H1 (cell line): Measurements from ENCODE around the gene ZNF143. TPM values are rescaled to one million over a fixed set of nuclear protein-coding genes. Genes with fewer than 3 reads are reported as not detected.

Source experiments
- CTCF ChIA-PET: fragments of 300-600 bp; sonication (Branson Sonifier 250); formaldehyde crosslinking; loops from one replicate; lab custom pipeline; 2021; ENCODE audit not compliant: partially characterized antibody; lab: Charles Lee
- POLR2A ChIA-PET: fragments of 300-600 bp; sonication (Branson Sonifier 250); formaldehyde crosslinking; loops from one replicate; lab custom pipeline; 2021; ENCODE audit warnings: inconsistent platforms; ENCODE audit not compliant: partially characterized antibody; lab: Charles Lee
- DNase-seq, 2 experiments: peaks; one replicate each; pipeline versions ENCODE4 v3.0.0 to v3.0.0-alpha.2; 2010 to 2022; ENCODE audit warnings: low spot score in 2 of 2, low read depth in 1 of 2, mixed read lengths in 1 of 2
- FAIRE-seq: peaks from 2 replicates; lab custom pipeline; 2011; peaks lifted over from hg19 to GRCh38; lab: Jason Lieb, UNC
- H2AFZ ChIP-seq: 2 replicates; pipeline ENCODE4 v1.8.1; 2012; ENCODE audit warnings: low read length, inconsistent platforms
- H2AK5ac ChIP-seq: 2 replicates; pipeline ENCODE4 v1.6.1; 2013; ENCODE audit warnings: low read depth, low read length
- H2BK120ac ChIP-seq: replicated peaks from 2 replicates; pipeline ENCODE3; 2013; ENCODE audit warnings: low read depth, low read length, inconsistent platforms
- H2BK12ac ChIP-seq: 2 replicates; pipeline ENCODE4 v1.6.1; 2013; ENCODE audit warnings: low read depth, low read length
- H2BK15ac ChIP-seq: 2 replicates; pipeline ENCODE4 v1.6.1; 2013; ENCODE audit warnings: low read length
- H2BK20ac ChIP-seq: 2 replicates; pipeline ENCODE4 v1.6.1; 2013; ENCODE audit warnings: low read length
- H2BK5ac ChIP-seq: 2 replicates; pipeline ENCODE4 v1.6.1; 2013; ENCODE audit warnings: low read depth, low read length
- H3K14ac ChIP-seq: 2 replicates; pipeline ENCODE4 v1.6.1; 2013; ENCODE audit warnings: inconsistent platforms; ENCODE audit not compliant: insufficient read length
- H3K18ac ChIP-seq: 2 replicates; pipeline ENCODE4 v1.6.1; 2013; ENCODE audit warnings: low read length; ENCODE audit errors: extremely low read depth
- H3K23ac ChIP-seq: 2 replicates; pipeline ENCODE4 v1.6.1; 2013; ENCODE audit warnings: inconsistent platforms; ENCODE audit not compliant: insufficient read length
- H3K23me2 ChIP-seq: 2 replicates; pipeline ENCODE4 v1.6.1; 2013; ENCODE audit warnings: low read depth, low read length
- H3K27ac ChIP-seq: 2 replicates; pipeline ENCODE4 v1.6.1; 2011; ENCODE audit warnings: low read depth, low read length, inconsistent platforms
- H3K27me3 ChIP-seq, 4 experiments: replicated peaks in 1 of 4; 1 replicate in 1 of 4; 2 replicates in 3 of 4; pipeline versions ENCODE4 v1.6.1 to v1.8.1; 2011 to 2013; ENCODE audit warnings: low read length in 3 of 4, mild to moderate bottlenecking in 3 of 4, inconsistent platforms in 2 of 4, mixed read lengths in 2 of 4, moderate library complexity in 1 of 4; ENCODE audit not compliant: control insufficient read depth in 3 of 4, insufficient read depth in 3 of 4; ENCODE audit errors: extremely low read depth in 1 of 4
- H3K36me3 ChIP-seq, 4 experiments: 2 replicates each; pipeline versions ENCODE4 v1.6.1 to v1.8.1; 2011 to 2013; ENCODE audit warnings: mild to moderate bottlenecking in 4 of 4, low read length in 3 of 4, moderate library complexity in 2 of 4, control low read depth in 1 of 4, inconsistent platforms in 1 of 4; ENCODE audit not compliant: insufficient read depth in 4 of 4, control insufficient read depth in 2 of 4
- H3K4ac ChIP-seq: replicated peaks from 2 replicates; pipeline ENCODE3; 2013; ENCODE audit warnings: low read length, low read depth, mixed read lengths, inconsistent platforms; ENCODE audit not compliant: insufficient read length
- H3K4me1 ChIP-seq, 4 experiments: replicated peaks in 1 of 4; 1 replicate in 1 of 4; 2 replicates in 3 of 4; pipeline versions ENCODE4 v1.6.1 to v1.8.1; 2011 to 2013; ENCODE audit warnings: low read length in 3 of 4, inconsistent platforms in 2 of 4, mixed read lengths in 1 of 4; ENCODE audit not compliant: insufficient read depth in 4 of 4, control insufficient read depth in 3 of 4
- H3K4me2 ChIP-seq, 2 experiments: 2 replicates each; pipeline versions ENCODE4 v1.6.1 to v1.8.1; 2011 to 2013; ENCODE audit warnings: low read depth in 2 of 2, low read length in 2 of 2, control low read depth in 1 of 2, inconsistent platforms in 1 of 2, mild to moderate bottlenecking in 1 of 2; ENCODE audit not compliant: insufficient read depth in 1 of 2
- H3K4me3 ChIP-seq, 4 experiments: fragments of 200-600, 300-600 bp in 1 of 4; sonication (generic), shearing (Covaris generic), sonication (Bioruptor Twin) in 1 of 4; 2 replicates each; pipeline versions ENCODE4 v1.5.1 to v1.8.1; 2011 to 2016; ENCODE audit warnings: low read length in 4 of 4, low read depth in 3 of 4, control low read depth in 2 of 4, inconsistent platforms in 2 of 4, mild to moderate bottlenecking in 2 of 4, mixed read lengths in 1 of 4, moderate library complexity in 1 of 4; ENCODE audit not compliant: insufficient read depth in 2 of 4; ENCODE audit errors: extremely low read depth in 1 of 4
- H3K56ac ChIP-seq: replicated peaks from 2 replicates; pipeline ENCODE3; 2013; ENCODE audit warnings: low read depth, mild to moderate bottlenecking, mixed read lengths, low read length, inconsistent platforms; ENCODE audit not compliant: insufficient read length
- H3K79me1 ChIP-seq: 2 replicates; pipeline ENCODE4 v1.6.1; 2013; ENCODE audit warnings: low read depth, low read length, control low read depth
- H3K79me2 ChIP-seq, 2 experiments: 2 replicates each; pipeline versions ENCODE4 v1.6.1 to v1.8.1; 2012 to 2013; ENCODE audit warnings: low read length in 2 of 2, mild to moderate bottlenecking in 2 of 2, inconsistent platforms in 1 of 2; ENCODE audit not compliant: insufficient read depth in 2 of 2, control insufficient read depth in 1 of 2
- H3K9ac ChIP-seq, 4 experiments: replicated peaks in 1 of 4; 1 replicate in 1 of 4; 2 replicates in 3 of 4; pipeline versions ENCODE4 v1.6.1 to v1.8.1; 2011 to 2013; ENCODE audit warnings: low read depth in 3 of 4, low read length in 3 of 4, control low read depth in 2 of 4, mild to moderate bottlenecking in 2 of 4, moderate library complexity in 2 of 4, inconsistent platforms in 1 of 4; ENCODE audit errors: extremely low read depth in 1 of 4
- H3K9me3 ChIP-seq, 2 experiments: 2 replicates each; pipeline versions ENCODE4 v1.6.1 to v1.8.1; 2012 to 2013; ENCODE audit warnings: mild to moderate bottlenecking in 2 of 2, moderate library complexity in 2 of 2, control low read depth in 1 of 2, inconsistent platforms in 1 of 2, low read depth in 1 of 2, low read length in 1 of 2, mixed read lengths in 1 of 2; ENCODE audit not compliant: insufficient read depth in 2 of 2
- H4K20me1 ChIP-seq, 2 experiments: replicated peaks in 1 of 2; 2 replicates each; pipeline versions ENCODE3 to v1.8.1; 2011 to 2013; ENCODE audit warnings: inconsistent platforms in 2 of 2, low read length in 2 of 2, mild to moderate bottlenecking in 1 of 2; ENCODE audit not compliant: insufficient read depth in 2 of 2, control insufficient read depth in 1 of 2
- H4K5ac ChIP-seq: 2 replicates; pipeline ENCODE4 v1.6.1; 2013; ENCODE audit warnings: low read length, low read depth, mixed read lengths, inconsistent platforms; ENCODE audit not compliant: insufficient read length
- H4K8ac ChIP-seq: 2 replicates; pipeline ENCODE4 v1.8.0; 2013; ENCODE audit warnings: mild to moderate bottlenecking, moderate library complexity, low read length, inconsistent platforms; ENCODE audit not compliant: insufficient read depth; ENCODE audit errors: extremely low read depth
- H4K91ac ChIP-seq: replicated peaks from 2 replicates; pipeline ENCODE3; 2013; ENCODE audit warnings: low read length, mixed read lengths, inconsistent platforms; ENCODE audit not compliant: insufficient read length
- ASH2L ChIP-seq: fragments of 200-600, 300-600 bp; sonication (generic); IDR thresholded peaks from one replicate; pipeline ENCODE4 v1.7.1; 2017; ENCODE audit warnings: low read length
- CTCF ChIP-seq, 3 experiments: IDR thresholded peaks; 1 replicate in 2 of 3; 2 replicates in 1 of 3; pipeline versions ENCODE4 v1.5.1 to v1.6.1; 2011; ENCODE audit warnings: low read length in 3 of 3, mild to moderate bottlenecking in 3 of 3, inconsistent platforms in 2 of 3, low read depth in 1 of 3, moderate library complexity in 1 of 3; ENCODE audit not compliant: insufficient read depth in 1 of 3; ENCODE audit errors: control extremely low read depth in 1 of 3
- POLR2AphosphoS5 ChIP-seq: IDR thresholded peaks from 2 replicates; pipeline ENCODE4 v1.6.1; 2011; ENCODE audit warnings: low read depth, low read length
- RBBP5 ChIP-seq: IDR thresholded peaks from 2 replicates; pipeline ENCODE4 v1.7.1; 2012; ENCODE audit warnings: low read depth, mild to moderate bottlenecking, inconsistent platforms, low read length, moderate library complexity, borderline replicate concordance
- SAP30 ChIP-seq: fragments of 300-600 bp; sonication (generic); IDR thresholded peaks from 2 replicates; pipeline ENCODE4 v1.7.1; 2012; ENCODE audit warnings: low read length, moderate library complexity, mild to moderate bottlenecking, inconsistent platforms; ENCODE audit not compliant: insufficient read depth, insufficient replicate concordance
- SIN3A ChIP-seq, 2 experiments: IDR thresholded peaks in 1 of 2; conservative IDR thresholded peaks in 1 of 2; 2 replicates each; pipeline ENCODE4 v1.6.1; 2011 to 2012; ENCODE audit warnings: low read length in 2 of 2, improper control_type of control experiment in 1 of 2, low read depth in 1 of 2, mild to moderate bottlenecking in 1 of 2
- WGBS, 2 experiments: shearing (Covaris generic) in 1 of 2; methylation state at CpG; one replicate each; pipeline versions ENCODE4 v1.1.6 to v1.1.7; 2013 to 2015; ENCODE audit warnings: low lambda C conversion rate in 2 of 2, mixed read lengths in 2 of 2, inconsistent platforms in 1 of 2, low coverage in 1 of 2, missing lambda C conversion rate in 1 of 2; ENCODE audit not compliant: insufficient replicate concordance in 2 of 2, insufficient coverage in 1 of 2, insufficient read length in 1 of 2; ENCODE audit errors: extremely low coverage in 1 of 2, missing lambda C conversion rate in 1 of 2; 5-methylcytosine and 5-hydroxymethylcytosine counted together
- polyA plus RNA-seq, 7 experiments: library from polyadenylated mRNA; depleted of rRNA in 3 of 7; stranded (reverse) in 5 of 7; unstranded in 2 of 7; fragments of >200 nt in 5 of 7; fragments of 200-250 nt in 2 of 7; gene quantifications; 1 replicate in 5 of 7; 2 replicates in 1 of 7; 4 replicates in 1 of 7; pipeline versions ENCODE4 v1.2.1 to v1.2.3, GENCODE V29; 2011 to 2013; ENCODE audit warnings: missing spikeins in 2 of 7, mixed read lengths in 2 of 7
- total RNA-seq: library from RNA; stranded (reverse); fragmentation: NEBNext Ultra II Directional; extraction: Animal tissue kit (Norgen Biotek cat#: 25700); gene quantifications from 2 replicates; pipeline ENCODE4 v1.2.1, GENCODE V29; 2021

The ZNF143 gene
- total and polyA plus RNA-seq, 2 of the 8 experiments (the other 6 are each of a cell fraction or from before 2014, with no cell fraction given) = 43.0 to 69.2 TPM

GRCh38 chr11:9574622-9575259 lies 113.9 kb downstream of the ZNF143 start:
- POLR2A ChIA-PET = interaction anchor here (0.7 to 4.2 kb wide), 23 partner anchors 8 to 115 kb away, joined by 3 to 48 read pairs (median 6); partner anchors contain the start of gene ZNF143
- no peak overlapping the region for H3K4ac ChIP-seq
- H3K27me3 ChIP-seq = no peaks in the 10 kb centered on the region
- H2BK20ac ChIP-seq = no peak overlapping the region
- peak overlapping the region; percentile 80 to 93 (median 84) for H3K4me3 ChIP-seq
- no peak overlapping the region for H2AFZ ChIP-seq
- H3K27ac ChIP-seq = peak overlapping the region; percentile 90
- 0% methylated on average over 43 of the region's 43 CpGs; no CpG with 5 or more reads in 1 of the 2 experiments for WGBS, 2 experiments
- DNase-seq = peak in 1 of 2 experiments; percentile 47
- no peaks in the 10 kb centered on the region for H3K9me3 ChIP-seq
- no peak overlapping the region for H3K23ac ChIP-seq
- CTCF ChIA-PET = interaction anchor here (1.9 to 3.4 kb wide), 2 partner anchors 39 to 40 kb away, joined by 5 to 18 read pairs; no protein-coding TSS in a partner anchor
- no peak overlapping the region for H2BK120ac ChIP-seq
- H3K14ac ChIP-seq = no peak overlapping the region
- no peak overlapping the region for H4K91ac ChIP-seq
- peak overlapping the region; percentile 89 for H3K18ac ChIP-seq
- peak overlapping the region; percentile 65 for H4K8ac ChIP-seq
- peaks cover 12 to 13% of the 10 kb centered on the region in 2 experiments for H4K20me1 ChIP-seq
- H2BK12ac ChIP-seq = peak overlapping the region; percentile 1; the same call in 1 of the 2 replicates
- H3K56ac ChIP-seq = peak overlapping the region; percentile 13
- H3K4me2 ChIP-seq = peak overlapping the region; percentile 61 to 66
- TF ChIP-seq RBBP5 = 0 out of 2 replicates have a peak, but pooled peaks have one; percentile 15
- TF ChIP-seq POLR2AphosphoS5 = peak; percentile 71; the same call in 1 of the 2 replicates
- 0 out of 4 replicates have a peak, but pooled peaks of 1 of the 2 experiments have one; percentile 2 for TF ChIP-seq SIN3A (conservative IDR thresholded peaks at IDR 0.05 in 1 of 2, IDR thresholded peaks at IDR 0.05 in 1 of 2; ENCODE audit: low read depth in 1 of 2, low read length in 2 of 2)
- TF ChIP-seq ASH2L = peak; percentile 59
- TF ChIP-seq SAP30 = no peak
- no peak for TF ChIP-seq CTCF (IDR thresholded peaks at IDR 0.05; ENCODE audit: control extremely low read depth in 1 of 3, insufficient read depth in 1 of 3, low read depth in 1 of 3, low read length in 3 of 3)
- no peaks in the 10 kb centered on the region for H3K79me1 ChIP-seq
- H3K9ac ChIP-seq = peak overlapping the region; percentile 85 to 98 (median 92)
- peaks cover 28 to 58% of the 10 kb centered on the region in 2 experiments for H3K79me2 ChIP-seq
- peaks cover 7 to 42% (median 29%) of the 10 kb centered on the region in 4 experiments for H3K36me3 ChIP-seq
- no peak overlapping the region for H2BK15ac ChIP-seq
- peaks cover 6% of the 10 kb centered on the region for H3K23me2 ChIP-seq
- no peak for FAIRE-seq
- peak overlapping the region; percentile 42; the same call in 1 of the 2 replicates for H2BK5ac ChIP-seq
- no peak overlapping the region for H2AK5ac ChIP-seq
- peaks cover 0 to 5% (median 3%) of the 10 kb centered on the region in 4 experiments; a peak in 4 of 7 replicates for H3K4me1 ChIP-seq
- H4K5ac ChIP-seq = peak overlapping the region; percentile 7
